IMR-90 (cell line): ENCODE results near the gene FHAD1. TPM values are rescaled to one million over a fixed set of nuclear protein-coding genes. Genes with fewer than 3 reads are reported as not detected.

Experiments used
- ATAC-seq: fragments of 200-7000 bp; cut with Tn5 transposase; 2 replicates; pipeline ENCODE4 v1.9.1; 2020; ENCODE audit warnings: low read depth, mild to moderate bottlenecking, moderate library complexity
- BruUV-seq: library from RNA; stranded (reverse); fragments of 400-500 nt; replicated peaks from 2 replicates; lab custom pipeline; 2021; lab: Mats Ljungman, UMichigan
- CTCF ChIA-PET: fragments of 300-600 bp; formaldehyde crosslinking; extraction: SDS; loops from one replicate; lab custom pipeline; 2021; ENCODE audit warnings: antibody characterized with exemption; lab: Yijun Ruan, JAX
- POLR2A ChIA-PET: fragments of 300-600 bp; sonication (Branson Sonifier 250); formaldehyde crosslinking; loops from one replicate; lab custom pipeline; 2022; ENCODE audit warnings: antibody characterized with exemption; ENCODE audit not compliant: unreplicated experiment; lab: Charles Lee
- DNase-seq: peaks from one replicate; pipeline ENCODE4 v3.0.0; 2013
- H2AFZ ChIP-seq: replicated peaks from 2 replicates; pipeline ENCODE3; 2013; ENCODE audit warnings: low read length, mild to moderate bottlenecking; ENCODE audit not compliant: poor library complexity
- H2AK5ac ChIP-seq: 2 replicates; pipeline ENCODE4 v1.6.1; 2013; ENCODE audit warnings: low read depth, low read length, inconsistent platforms
- H2AK9ac ChIP-seq: replicated peaks from 2 replicates; pipeline ENCODE3; 2013; ENCODE audit warnings: mild to moderate bottlenecking, low read depth, low read length, moderate library complexity; ENCODE audit not compliant: poor library complexity
- H2BK120ac ChIP-seq: 2 replicates; pipeline ENCODE4 v1.6.1; 2013; ENCODE audit warnings: low read depth, low read length, inconsistent platforms
- H2BK15ac ChIP-seq: 3 replicates; pipeline ENCODE4 v1.6.1; 2013; ENCODE audit warnings: low read depth, low read length, inconsistent platforms
- H2BK20ac ChIP-seq: 2 replicates; pipeline ENCODE4 v1.6.1; 2013; ENCODE audit warnings: low read depth, mild to moderate bottlenecking, inconsistent platforms, low read length, moderate library complexity
- H2BK5ac ChIP-seq: 2 replicates; pipeline ENCODE4 v1.6.1; 2013; ENCODE audit warnings: mild to moderate bottlenecking, low read depth, low read length, inconsistent platforms; ENCODE audit not compliant: poor library complexity, severe bottlenecking
- H3K14ac ChIP-seq: replicated peaks from 2 replicates; pipeline ENCODE4 v1.6.1; 2013; ENCODE audit warnings: low read depth, low read length, inconsistent platforms
- H3K18ac ChIP-seq: 2 replicates; pipeline ENCODE4 v1.6.1; 2013; ENCODE audit warnings: low read depth, low read length, control low read depth
- H3K23ac ChIP-seq: 2 replicates; pipeline ENCODE4 v1.6.1; 2013; ENCODE audit warnings: low read depth, low read length, inconsistent platforms
- H3K27ac ChIP-seq: 2 replicates; pipeline ENCODE4 v1.5.1; 2013; ENCODE audit warnings: mild to moderate bottlenecking, control low read depth, low read length; ENCODE audit not compliant: insufficient read depth
- H3K27me3 ChIP-seq: 2 replicates; pipeline ENCODE4 v1.6.1; 2013; ENCODE audit warnings: low read length; ENCODE audit not compliant: control insufficient read depth, insufficient read depth
- H3K36me3 ChIP-seq: 2 replicates; pipeline ENCODE4 v1.6.1; 2013; ENCODE audit warnings: low read length, mixed read lengths; ENCODE audit not compliant: control insufficient read depth, insufficient read depth
- H3K4ac ChIP-seq: 2 replicates; pipeline ENCODE4 v1.6.1; 2013; ENCODE audit warnings: low read depth, low read length, inconsistent platforms
- H3K4me1 ChIP-seq: 2 replicates; pipeline ENCODE4 v1.6.1; 2013; ENCODE audit warnings: low read length, mixed read lengths; ENCODE audit not compliant: control insufficient read depth, insufficient read depth
- H3K4me2 ChIP-seq: 2 replicates; pipeline ENCODE4 v1.6.1; 2013; ENCODE audit warnings: low read depth, mild to moderate bottlenecking, control low read depth, low read length, moderate library complexity
- H3K4me3 ChIP-seq: 2 replicates; pipeline ENCODE4 v1.5.1; 2013; ENCODE audit warnings: low read depth, mild to moderate bottlenecking, control low read depth, low read length, moderate library complexity; ENCODE audit not compliant: insufficient read depth
- H3K56ac ChIP-seq: 2 replicates; pipeline ENCODE4 v1.6.1; 2013; ENCODE audit warnings: low read length, inconsistent platforms; ENCODE audit not compliant: insufficient read depth; ENCODE audit errors: extremely low read depth
- H3K79me1 ChIP-seq, 2 experiments: 2 replicates each; pipeline ENCODE4 v1.6.1; 2013; ENCODE audit warnings: low read length in 2 of 2, inconsistent platforms in 1 of 2, low read depth in 1 of 2
- H3K9ac ChIP-seq: 2 replicates; pipeline ENCODE4 v1.6.1; 2013; ENCODE audit warnings: low read depth, low read length, control low read depth
- H3K9me1 ChIP-seq: 2 replicates; pipeline ENCODE4 v1.6.1; 2013; ENCODE audit warnings: low read length, inconsistent platforms; ENCODE audit not compliant: insufficient read depth
- H3K9me3 ChIP-seq: 2 replicates; pipeline ENCODE4 v1.6.1; 2013; ENCODE audit warnings: low read length; ENCODE audit not compliant: control insufficient read depth, insufficient read depth
- H4K20me1 ChIP-seq: 2 replicates; pipeline ENCODE4 v1.6.1; 2013; ENCODE audit warnings: low read length, inconsistent platforms; ENCODE audit not compliant: insufficient read depth
- H4K5ac ChIP-seq: 2 replicates; pipeline ENCODE4 v1.6.1; 2013; ENCODE audit warnings: mild to moderate bottlenecking, low read depth, low read length, control low read depth
- H4K8ac ChIP-seq, 2 experiments: 2 replicates each; pipeline ENCODE4 v1.6.1; 2013; ENCODE audit warnings: low read depth in 2 of 2, low read length in 2 of 2, control low read depth in 1 of 2, inconsistent platforms in 1 of 2
- H4K91ac ChIP-seq: 2 replicates; pipeline ENCODE4 v1.6.1; 2013; ENCODE audit warnings: low read depth, low read length, inconsistent platforms; ENCODE audit not compliant: insufficient read depth
- CEBPB ChIP-seq: IDR thresholded peaks from 2 replicates; pipeline ENCODE4 v1.6.1; 2012; ENCODE audit warnings: low read depth, low read length, improper control_type of control experiment
- RAD21 ChIP-seq: IDR thresholded peaks from 2 replicates; pipeline ENCODE4 v1.6.1; 2012; ENCODE audit warnings: low read length, improper control_type of control experiment
- WGBS, 2 experiments: methylation state at CpG; one replicate each; pipeline versions ENCODE4 v1.1.5 to v1.1.7; 2013; ENCODE audit warnings: missing lambda C conversion rate in 2 of 2; ENCODE audit not compliant: insufficient read length in 1 of 2; ENCODE audit errors: extremely low coverage in 2 of 2; 5-methylcytosine and 5-hydroxymethylcytosine counted together
- dilution Hi-C: fragments of 300-500 bp; cut with HindIII; formaldehyde crosslinking; loops from one replicate; pipeline ENCODE4 v1.14.3; 2018; ENCODE audit warnings: low sequenced_read_pairs; ENCODE audit not compliant: unreplicated experiment
- in situ Hi-C: fragments of 300-500 bp; cut with MboI; formaldehyde crosslinking; loops from 3 replicates; pipeline ENCODE4 v1.14.3; 2019; ENCODE audit warnings: low sequenced_read_pairs, inconsistent platforms, mixed read lengths
- intact Hi-C: fragments of 100-400 bp; cut with micrococcal nuclease; formaldehyde crosslinking; loops from 2 replicates; pipeline ENCODE4 v1.10.0; 2022
- polyA plus RNA-seq, 3 experiments: library from polyadenylated mRNA; depleted of rRNA; stranded (reverse); fragments of >200 nt; gene quantifications; 2 replicates each; pipeline ENCODE4 v1.2.3, GENCODE V29; 2012; ENCODE audit warnings: low replicate concordance in 1 of 3
- total RNA-seq: library from RNA; depleted of rRNA; stranded (reverse); fragments of >200 nt; gene quantifications from 2 replicates; pipeline ENCODE4 v1.2.3, GENCODE V29; 2012

The FHAD1 gene
- total and polyA plus RNA-seq, 2 of the 4 experiments (the other 2 are of a cell fraction) = not detected

DNA sequence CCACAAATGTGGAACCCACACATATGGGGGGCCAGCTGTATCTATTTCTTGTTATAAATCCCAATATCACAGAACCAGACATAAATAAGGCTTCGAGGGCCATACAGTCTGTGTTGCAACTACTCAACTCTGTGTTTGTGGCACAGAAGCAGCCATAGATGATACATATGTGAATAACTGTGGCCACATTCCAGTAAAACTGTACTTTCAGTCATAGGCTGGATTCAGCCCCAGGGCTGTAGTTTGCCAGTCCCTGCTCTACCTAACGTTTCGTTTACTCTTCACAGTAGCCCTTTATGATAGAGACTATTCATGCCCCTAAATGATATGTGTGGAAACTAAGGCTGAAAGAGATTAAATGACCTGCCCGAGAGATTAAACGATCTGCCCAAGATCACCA, 48.7 kb downstream of the FHAD1 start:
- Histone ChIP-seq H3K79me1 (no peaks in the 10 kb centered on the region), H3K14ac (no peak overlapping the region), H4K5ac (no peak overlapping the region), H3K9me1 (no peaks in the 10 kb centered on the region), H4K20me1 (no peaks in the 10 kb centered on the region), H2BK15ac (no peak overlapping the region), H3K9me3 (no peaks in the 10 kb centered on the region; the same call in 1 of the 2 replicates), H3K27ac (no peak overlapping the region), H2BK20ac (no peak overlapping the region), H3K23ac (no peak overlapping the region), H3K9ac (no peak overlapping the region), H2BK5ac (no peak overlapping the region), H3K27me3 (no peaks in the 10 kb centered on the region), H4K91ac (no peak overlapping the region), H3K18ac (no peak overlapping the region), H3K4me2 (no peak overlapping the region), H3K4me3 (no peak overlapping the region), H2AK5ac (no peak overlapping the region), H3K4ac (no peak overlapping the region), H3K36me3 (no peaks in the 10 kb centered on the region), H3K4me1 (no peaks in the 10 kb centered on the region), H3K56ac (no peak overlapping the region), H2AK9ac (no peak overlapping the region), H2AFZ (no peak overlapping the region), H2BK120ac (no peak overlapping the region), H4K8ac (no peak overlapping the region)
- ATAC-seq (peak; percentile 32), DNase-seq (peak; percentile 39)
- BruUV-seq = no TSS peak
- intact Hi-C loops = no loop called here
- WGBS, 2 experiments = no CpG with 5 or more reads among the region's 5 CpGs
- dilution Hi-C loops = no loop called here
- POLR2A ChIA-PET = no interaction called here
- in situ Hi-C loops = no loop called here
- CTCF ChIA-PET = interaction anchor here (1.0 kb wide), 1 partner anchor 19 kb away, joined by 8 read pairs; no protein-coding TSS in a partner anchor
- no peak for TF ChIP-seq RAD21
- TF ChIP-seq CEBPB = peak; percentile 64; the same call in 1 of the 2 replicates
